PFSK-1 (cell line): Measurements from ENCODE around the gene ZNF654.

Experiments
- FOXP2 ChIP-seq: optimal IDR thresholded peaks from 2 replicates; pipeline ENCODE3; 2011; ENCODE audit warnings: borderline replicate concordance, control low read depth, inconsistent platforms; ENCODE audit not compliant: insufficient read depth; ENCODE audit errors: extremely low read length, extremely low read depth
- POLR2AphosphoS5 ChIP-seq: IDR thresholded peaks from 2 replicates; pipeline ENCODE4 v1.6.1; 2012; ENCODE audit warnings: low read depth, mild to moderate bottlenecking, control low read depth, low read length, moderate library complexity
- REST ChIP-seq, 2 experiments: IDR thresholded peaks; 2 replicates each; pipeline versions ENCODE4 v1.6.1 to v1.8.0; 2011 to 2012; ENCODE audit warnings: low read depth in 2 of 2, low read length in 2 of 2, control low read depth in 1 of 2, inconsistent platforms in 1 of 2, mild to moderate bottlenecking in 1 of 2, moderate library complexity in 1 of 2; ENCODE audit not compliant: insufficient read depth in 1 of 2
- SIN3A ChIP-seq: IDR thresholded peaks from 2 replicates; pipeline ENCODE4 v1.6.1; 2012; ENCODE audit warnings: mild to moderate bottlenecking, low read length, moderate library complexity, borderline replicate concordance; ENCODE audit not compliant: insufficient read depth
- TAF1 ChIP-seq: IDR thresholded peaks from 2 replicates; pipeline ENCODE4 v1.6.1; 2012; ENCODE audit warnings: low read length, control low read depth, borderline replicate concordance; ENCODE audit not compliant: insufficient read depth

DNA sequence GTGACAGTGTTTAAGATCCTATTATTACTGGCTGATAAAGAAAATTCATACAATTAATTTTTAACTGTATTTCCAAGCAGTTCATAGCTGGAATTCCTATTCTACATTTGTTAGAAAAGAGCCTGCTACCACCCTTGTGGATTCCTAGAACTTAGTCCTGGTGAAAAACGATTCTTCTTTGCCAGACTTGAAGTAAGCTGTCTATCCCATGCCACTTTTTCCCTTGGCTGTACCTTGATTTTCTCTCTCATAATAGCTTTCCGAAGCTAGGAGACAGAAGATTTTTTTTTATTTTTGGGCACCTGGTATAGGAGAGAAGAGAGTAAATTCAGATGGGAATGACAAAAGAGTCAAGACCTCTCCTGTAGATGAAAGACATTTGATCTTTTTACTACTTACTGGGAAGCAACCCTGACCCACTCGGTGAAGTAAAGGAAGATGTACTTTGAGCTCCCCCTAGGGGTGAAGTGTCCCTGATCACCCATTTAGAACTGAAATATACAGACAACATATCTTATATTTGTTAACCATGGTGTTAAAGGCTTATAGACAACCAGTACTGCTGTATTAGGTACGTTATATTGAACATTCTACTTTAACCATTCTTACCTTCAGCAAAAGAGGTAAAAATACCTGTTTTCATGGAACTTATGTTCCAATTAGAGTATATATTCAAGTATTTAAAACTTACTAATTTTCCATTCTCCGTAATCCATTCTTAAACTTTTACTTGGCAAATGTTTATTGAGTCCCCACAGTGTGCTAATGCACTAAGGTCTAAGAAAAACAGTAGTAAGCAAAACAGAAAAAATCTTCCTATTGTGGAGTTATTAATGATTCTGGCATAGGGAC lies 54.5 kb downstream of the ZNF654 start:
- TF ChIP-seq POLR2AphosphoS5 (no peak), REST (IDR thresholded peaks at IDR 0.05; ENCODE audit: insufficient read depth in 1 of 2, low read depth in 2 of 2, low read length in 2 of 2) (no peak), SIN3A (no peak), FOXP2 (no peak), TAF1 (no peak)
